Measurements from ENCODE around the gene RAD18.

The RAD18 gene

GRCh38 chr3:8966150-8966819, 3.0 kb upstream of the RAD18 start:
- POLR2A ChIA-PET = interaction anchor here (0.6 kb wide), 1 partner anchor 1307 kb away, joined by 3 read pairs; no protein-coding TSS in a partner anchor
- CTCF ChIA-PET = interaction anchor here (1.3 to 11.3 kb wide), 3 partner anchors 12 to 336 kb away, joined by 3 to 142 read pairs (median 6); no protein-coding TSS in a partner anchor
- no peak for DNase-seq (ENCODE audit: extremely low spot score)
- TF ChIP-seq CTCF (IDR thresholded peaks at IDR 0.05; ENCODE audit: control extremely low read depth, extremely low read depth, low read depth, missing control alignments) = no peak

- DNase-seq (ENCODE audit: extremely low spot score) = no peak
- CTCF ChIA-PET = interaction anchor here (0.7 to 0.9 kb wide), 2 partner anchors 24 to 337 kb away, joined by 3 to 4 read pairs; no protein-coding TSS in a partner anchor
- POLR2A ChIA-PET = no interaction called here
- TF ChIP-seq CTCF (IDR thresholded peaks at IDR 0.05; ENCODE audit: control extremely low read depth, extremely low read depth, low read depth, missing control alignments) = no peak
Measured at GRCh38 chr3:8964436-8965370, 1.4 kb upstream of the RAD18 start.

GRCh38 chr3:8962226-8962861, 928 bp downstream of the RAD18 start:
- POLR2A ChIA-PET = no interaction called here
- no peak for DNase-seq (ENCODE audit: extremely low spot score)
- no peak for TF ChIP-seq CTCF (IDR thresholded peaks at IDR 0.05; ENCODE audit: control extremely low read depth, extremely low read depth, low read depth, missing control alignments)
- CTCF ChIA-PET = interaction anchor here (0.9 to 1.5 kb wide), 5 partner anchors 10 to 299 kb away, joined by 3 to 9 read pairs (median 3); partner anchors contain the start of gene OXTR

- ChIA-PET POLR2A (interaction anchor here (0.6 kb wide), 1 partner anchor 48 kb away, joined by 3 read pairs; no protein-coding TSS in a partner anchor), CTCF (interaction anchor here (1.5 to 1.9 kb wide), 3 partner anchors 18 to 190 kb away, joined by 4 to 7 read pairs (median 6); partner anchors contain the start of gene OXTR)
- DNase-seq (ENCODE audit: extremely low spot score) = no peak
- TF ChIP-seq CTCF (IDR thresholded peaks at IDR 0.05; ENCODE audit: control extremely low read depth, extremely low read depth, low read depth, missing control alignments) = no peak
Measured at GRCh38 chr3:8959668-8960067, 3.6 kb downstream of the RAD18 start.

- ChIA-PET POLR2A (no interaction called here), CTCF (interaction anchor here (0.9 to 2.5 kb wide), 5 partner anchors 8 to 347 kb away, joined by 4 to 9 read pairs (median 6); partner anchors contain the start of gene OXTR)
- DNase-seq (ENCODE audit: extremely low spot score) = peak; percentile 53
- no peak for TF ChIP-seq CTCF (IDR thresholded peaks at IDR 0.05; ENCODE audit: control extremely low read depth, extremely low read depth, low read depth, missing control alignments)
Measured at GRCh38 chr3:8954938-8955763, 8.1 kb downstream of the RAD18 start.
